ENCODE results near the gene TMEM63C. TPM values are rescaled to one million over a fixed set of nuclear protein-coding genes. Genes with fewer than 3 reads are reported as not detected.
A peak's percentile ranks its signal among the peaks of the same experiment; 100 is the strongest.

Gene TMEM63C
- total and polyA plus RNA-seq, 2 donors from 2014 or later, result 0.84 to 1.9 TPM

- intact Hi-C loops (cut with DNase I), result no loop called here
- Histone ChIP-seq H3K27ac (ENCODE audit: low read depth in 2 of 2, low read length in 2 of 2) (no peak overlapping the region), H3K36me3 (ENCODE audit: control insufficient read depth in 2 of 3, insufficient read depth in 3 of 3, low read length in 3 of 3) (no peaks in the 10 kb centered on the region), H3K27me3 (ENCODE audit: control insufficient read depth, insufficient read depth, low read length) (no peaks in the 10 kb centered on the region), H3K9ac (ENCODE audit: low read length in 3 of 3) (no peak overlapping the region), H3K4me3 (ENCODE audit: low read length in 3 of 3) (no peak overlapping the region), H3K9me3 (ENCODE audit: control insufficient read depth in 2 of 3, insufficient read depth in 1 of 3, low read length in 3 of 3) (no peaks in the 10 kb centered on the region), H3K4me1 (ENCODE audit: control insufficient read depth in 2 of 3, insufficient read depth in 2 of 3, low read depth in 1 of 3, low read length in 3 of 3) (no peaks in the 10 kb centered on the region)
- FAIRE-seq (no peak), DNase-seq (peak in 3 of 5 donors; percentile 16 to 32 (median 22))
- TF ChIP-seq CTCF (IDR thresholded peaks at IDR 0.05; ENCODE audit: borderline replicate concordance, extremely low read depth, insufficient read depth), result no peak
These were observed 22.2 kb downstream of the TMEM63C start for GRCh38 chr14:77203611-77204458.

GRCh38 chr14:77204459-77204771 lies 22.8 kb downstream of the TMEM63C start:
- H3K4me3 ChIP-seq (ENCODE audit: low read length in 3 of 3), result no peak overlapping the region
- H3K9me3 ChIP-seq (ENCODE audit: control insufficient read depth in 2 of 3, insufficient read depth in 1 of 3, low read length in 3 of 3), result no peaks in the 10 kb centered on the region
- H3K9ac ChIP-seq (ENCODE audit: low read length in 3 of 3), result no peak overlapping the region
- no peak overlapping the region for H3K27ac ChIP-seq (ENCODE audit: low read depth in 2 of 2, low read length in 2 of 2)
- H3K36me3 ChIP-seq (ENCODE audit: control insufficient read depth in 2 of 3, insufficient read depth in 3 of 3, low read length in 3 of 3), result no peaks in the 10 kb centered on the region
- no peak for TF ChIP-seq CTCF (IDR thresholded peaks at IDR 0.05; ENCODE audit: borderline replicate concordance, extremely low read depth, insufficient read depth)
- H3K27me3 ChIP-seq (ENCODE audit: control insufficient read depth, insufficient read depth, low read length), result no peaks in the 10 kb centered on the region
- no peaks in the 10 kb centered on the region for H3K4me1 ChIP-seq (ENCODE audit: control insufficient read depth in 2 of 3, insufficient read depth in 2 of 3, low read depth in 1 of 3, low read length in 3 of 3)
- peak in 3 of 5 donors; percentile 17 to 26 (median 20) for DNase-seq
- intact Hi-C loops (cut with DNase I), result no loop called here
- no peak for FAIRE-seq

GRCh38 chr14:77204907-77205306 lies 23.3 kb downstream of the TMEM63C start:
- DNase-seq (peak in 1 of 5 donors; percentile 10), FAIRE-seq (no peak)
- Histone ChIP-seq H3K9ac (ENCODE audit: low read length in 3 of 3) (no peak overlapping the region), H3K36me3 (ENCODE audit: control insufficient read depth in 2 of 3, insufficient read depth in 3 of 3, low read length in 3 of 3) (no peaks in the 10 kb centered on the region), H3K27ac (ENCODE audit: low read depth in 2 of 2, low read length in 2 of 2) (no peak overlapping the region), H3K9me3 (ENCODE audit: control insufficient read depth in 2 of 3, insufficient read depth in 1 of 3, low read length in 3 of 3) (no peaks in the 10 kb centered on the region), H3K4me1 (ENCODE audit: control insufficient read depth in 2 of 3, insufficient read depth in 2 of 3, low read depth in 1 of 3, low read length in 3 of 3) (no peaks in the 10 kb centered on the region), H3K27me3 (ENCODE audit: control insufficient read depth, insufficient read depth, low read length) (no peaks in the 10 kb centered on the region), H3K4me3 (ENCODE audit: low read length in 3 of 3) (no peak overlapping the region)
- intact Hi-C loops (cut with DNase I), result no loop called here
- no peak for TF ChIP-seq CTCF (IDR thresholded peaks at IDR 0.05; ENCODE audit: borderline replicate concordance, extremely low read depth, insufficient read depth)

Measured in kidney (tissue), 14 donors.